Lung (tissue), 12 donors: Measurements from ENCODE around the gene SRCIN1. TPM values are rescaled to one million over a fixed set of nuclear protein-coding genes. Genes with fewer than 3 reads are reported as not detected.

ENCODE experiments used
- ATAC-seq: fragments of 200-7000 bp; cut with Tn5 transposase; one replicate; pipeline ENCODE4 v1.9.1; 2020; ENCODE audit warnings: moderate number of reproducible peaks; ENCODE audit not compliant: insufficient read depth, low FRiP score
- DNase-seq, 3 donors: peaks; one replicate each; pipeline ENCODE4 v3.0.0-alpha.2; 2013 to 2017
- H3K27ac ChIP-seq, 2 donors: one replicate each; pipeline ENCODE4 v1.5.1; 2013; ENCODE audit warnings: mild to moderate bottlenecking in 2 of 2, moderate library complexity in 2 of 2, control low read depth in 1 of 2, inconsistent platforms in 1 of 2, low read depth in 1 of 2, low read length in 1 of 2
- H3K27me3 ChIP-seq, 3 donors: one replicate each; pipeline ENCODE4 v1.5.1; 2013; ENCODE audit warnings: low read length in 2 of 3; ENCODE audit not compliant: control insufficient read depth in 3 of 3, insufficient read depth in 3 of 3
- H3K36me3 ChIP-seq, 4 donors: one replicate each; pipeline ENCODE4 v1.5.1; 2013; ENCODE audit warnings: low read length in 4 of 4, mild to moderate bottlenecking in 1 of 4, moderate library complexity in 1 of 4; ENCODE audit not compliant: control insufficient read depth in 4 of 4, insufficient read depth in 4 of 4
- H3K4me1 ChIP-seq, 5 donors: one replicate each; pipeline ENCODE4 v1.5.1; 2013; ENCODE audit warnings: low read length in 5 of 5, mild to moderate bottlenecking in 2 of 5, moderate library complexity in 1 of 5; ENCODE audit not compliant: control insufficient read depth in 5 of 5, insufficient read depth in 5 of 5
- H3K4me3 ChIP-seq: one replicate; pipeline ENCODE4 v1.5.1; 2013; ENCODE audit warnings: mild to moderate bottlenecking, control low read depth, moderate library complexity
- H3K9ac ChIP-seq, 2 donors: one replicate each; pipeline ENCODE4 v1.5.1; 2013; ENCODE audit warnings: low read length in 2 of 2, control low read depth in 1 of 2; ENCODE audit not compliant: insufficient read depth in 1 of 2
- H3K9me3 ChIP-seq, 4 donors: one replicate each; pipeline ENCODE4 v1.5.1; 2013; ENCODE audit warnings: low read length in 3 of 4, mild to moderate bottlenecking in 1 of 4, moderate library complexity in 1 of 4; ENCODE audit not compliant: control insufficient read depth in 4 of 4, insufficient read depth in 3 of 4
- WGBS, 2 donors: extraction: QIAGEN DNeasy Blood & Tissue Kit; methylation state at CpG; one replicate each; pipeline ENCODE4 v1.1.7; 2013; 5-methylcytosine and 5-hydroxymethylcytosine counted together
- polyA plus RNA-seq, 2 donors: library from polyadenylated mRNA; stranded (reverse); fragments of 200-250 nt; gene quantifications; one replicate each; pipeline ENCODE4 v1.2.1, GENCODE V29; 2013
- total RNA-seq, 2 donors: library from RNA; depleted of rRNA in 1 of 2; stranded (reverse); fragments of >200 nt in 1 of 2; gene quantifications; one replicate each; pipeline ENCODE4 v1.2.1, GENCODE V29; 2014 to 2021
- TF ChIP-seq, protein P1 (sequence below): IDR thresholded peaks from 2 replicates; pipeline ENCODE4 v1.5.1; 2012; ENCODE audit warnings: mild to moderate bottlenecking; ENCODE audit errors: control extremely low read depth, extremely low read depth
- donor health status: control.
- donor health status: control.
- donor health status: Bipolar disorder and iron deficiency.
- donor health status: healthy.
- donor health status: DM: yes; HTN: yes; CAD: no.

SRCIN1 gene
- total and polyA plus RNA-seq, 4 donors = 1.5 to 15.0 (median 2.5) TPM

DNA sequence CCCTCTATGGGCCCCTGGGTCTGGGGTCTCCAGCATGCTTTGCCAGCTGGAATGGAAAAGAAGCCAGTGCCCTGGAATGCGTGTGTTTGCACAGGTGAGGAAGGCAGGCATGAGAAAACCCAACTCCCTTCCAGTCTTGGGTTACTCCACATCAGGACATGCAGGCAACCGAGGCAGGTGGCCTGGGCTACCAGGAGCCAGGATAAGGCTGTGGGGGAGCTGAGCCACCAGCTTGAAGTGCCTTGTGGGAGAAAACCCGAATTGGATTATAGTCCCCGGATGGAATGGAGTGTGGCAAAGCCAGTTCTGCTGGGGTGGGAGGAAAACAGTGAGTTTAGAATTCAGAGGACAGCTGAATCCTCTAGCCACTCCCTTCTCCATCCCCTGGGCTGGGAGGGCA lies 7.2 kb downstream of the SRCIN1 start:
- H3K9me3 ChIP-seq = peaks cover 0 to 2% (median 0%) of the 10 kb centered on the region in 4 donors
- no peak overlapping the region for H3K4me3 ChIP-seq
- peaks cover 0 to 18% (median 13%) of the 10 kb centered on the region in 3 donors for H3K27me3 ChIP-seq
- no peaks in the 10 kb centered on the region for H3K36me3 ChIP-seq
- H3K9ac ChIP-seq = no peak overlapping the region
- ATAC-seq (peak; percentile 72), DNase-seq (peak; percentile 52 to 72 (median 71))
- TF ChIP-seq, protein P1, sequence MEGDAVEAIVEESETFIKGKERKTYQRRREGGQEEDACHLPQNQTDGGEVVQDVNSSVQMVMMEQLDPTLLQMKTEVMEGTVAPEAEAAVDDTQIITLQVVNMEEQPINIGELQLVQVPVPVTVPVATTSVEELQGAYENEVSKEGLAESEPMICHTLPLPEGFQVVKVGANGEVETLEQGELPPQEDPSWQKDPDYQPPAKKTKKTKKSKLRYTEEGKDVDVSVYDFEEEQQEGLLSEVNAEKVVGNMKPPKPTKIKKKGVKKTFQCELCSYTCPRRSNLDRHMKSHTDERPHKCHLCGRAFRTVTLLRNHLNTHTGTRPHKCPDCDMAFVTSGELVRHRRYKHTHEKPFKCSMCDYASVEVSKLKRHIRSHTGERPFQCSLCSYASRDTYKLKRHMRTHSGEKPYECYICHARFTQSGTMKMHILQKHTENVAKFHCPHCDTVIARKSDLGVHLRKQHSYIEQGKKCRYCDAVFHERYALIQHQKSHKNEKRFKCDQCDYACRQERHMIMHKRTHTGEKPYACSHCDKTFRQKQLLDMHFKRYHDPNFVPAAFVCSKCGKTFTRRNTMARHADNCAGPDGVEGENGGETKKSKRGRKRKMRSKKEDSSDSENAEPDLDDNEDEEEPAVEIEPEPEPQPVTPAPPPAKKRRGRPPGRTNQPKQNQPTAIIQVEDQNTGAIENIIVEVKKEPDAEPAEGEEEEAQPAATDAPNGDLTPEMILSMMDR = no peak
- WGBS, 2 donors = 15 to 19% methylated on average over 4 of the region's 4 CpGs
- H3K27ac ChIP-seq = no peak overlapping the region
- H3K4me1 ChIP-seq = peaks cover 0 to 20% (median 0%) of the 10 kb centered on the region in 5 donors

- H3K36me3 ChIP-seq = no peaks in the 10 kb centered on the region
- TF ChIP-seq, protein P1 = no peak
- ATAC-seq (no peak), DNase-seq (no peak)
- H3K27ac ChIP-seq = no peak overlapping the region
- H3K27me3 ChIP-seq = peaks cover 0 to 20% (median 8%) of the 10 kb centered on the region in 3 donors
- H3K9me3 ChIP-seq = peaks cover 0 to 2% (median 0%) of the 10 kb centered on the region in 4 donors
- H3K4me3 ChIP-seq = no peak overlapping the region
- 78 to 88% methylated on average over 1 of the region's 1 CpG for WGBS, 2 donors
- H3K9ac ChIP-seq = no peak overlapping the region
- peaks cover 0 to 16% (median 0%) of the 10 kb centered on the region in 5 donors for H3K4me1 ChIP-seq
Measured at GRCh38 chr17:38597375-38597774, 8.4 kb downstream of the SRCIN1 start.

GRCh38 chr17:38596651-38597050 lies 9.1 kb downstream of the SRCIN1 start:
- peaks cover 0 to 11% (median under 1%) of the 10 kb centered on the region in 5 donors for H3K4me1 ChIP-seq
- DNase-seq (no peak), ATAC-seq (no peak)
- H3K9me3 ChIP-seq = peaks cover 0 to 2% (median 0%) of the 10 kb centered on the region in 4 donors
- H3K4me3 ChIP-seq = no peak overlapping the region
- TF ChIP-seq, protein P1 = no peak
- H3K27me3 ChIP-seq = peaks cover 0 to 18% (median 8%) of the 10 kb centered on the region in 3 donors
- H3K36me3 ChIP-seq = no peaks in the 10 kb centered on the region
- 52 to 65% methylated on average over 2 of the region's 2 CpGs for WGBS, 2 donors
- H3K27ac ChIP-seq = no peak overlapping the region
- H3K9ac ChIP-seq = no peak overlapping the region

DNA sequence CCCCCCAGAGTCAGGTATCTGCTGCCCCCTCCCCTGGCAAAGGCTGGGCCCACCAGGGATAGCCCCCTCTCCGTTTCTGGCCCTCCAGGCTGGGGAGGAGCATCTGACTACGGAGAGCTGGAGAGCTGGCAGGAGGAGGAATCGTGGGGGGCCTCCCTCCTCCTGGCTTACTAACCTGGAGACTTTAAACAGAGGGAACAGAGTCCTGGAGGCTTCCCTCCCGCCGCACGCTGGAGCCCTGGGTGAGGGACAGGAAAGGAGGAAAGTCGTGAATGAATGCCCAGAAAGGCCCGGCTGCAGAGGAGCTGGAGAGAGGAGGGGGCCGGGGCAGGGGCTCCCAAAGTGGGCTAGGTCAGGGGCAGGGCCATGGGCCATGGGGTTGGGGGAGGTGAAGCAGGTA lies 9.9 kb downstream of the SRCIN1 start:
- no peaks in the 10 kb centered on the region for H3K36me3 ChIP-seq
- TF ChIP-seq, protein P1 = no peak
- peaks cover 0 to 4% (median 0%) of the 10 kb centered on the region in 5 donors for H3K4me1 ChIP-seq
- 35 to 37% methylated on average over 9 of the region's 9 CpGs for WGBS, 2 donors
- H3K27ac ChIP-seq = no peak overlapping the region
- peaks cover 0 to 2% (median 0%) of the 10 kb centered on the region in 4 donors for H3K9me3 ChIP-seq
- H3K4me3 ChIP-seq = no peak overlapping the region
- DNase-seq (no peak), ATAC-seq (no peak)
- peaks cover 0 to 18% (median 6%) of the 10 kb centered on the region in 3 donors for H3K27me3 ChIP-seq
- H3K9ac ChIP-seq = no peak overlapping the region
